Astrocyte (in vitro differentiated cells and primary cell): ENCODE results near the gene CCDC197. TPM values are rescaled to one million over a fixed set of nuclear protein-coding genes. Genes with fewer than 3 reads are reported as not detected.

Experiments
- DNase-seq: peaks from one replicate; pipeline ENCODE4 v3.0.0-alpha.2; 2010; ENCODE audit warnings: low read depth
- FAIRE-seq: peaks from 2 replicates; lab custom pipeline; 2011; peaks lifted over from hg19 to GRCh38; lab: Jason Lieb, UNC
- H2AFZ ChIP-seq: 2 replicates; pipeline ENCODE4 v1.6.0; 2012; ENCODE audit warnings: low read depth, low read length, inconsistent platforms
- H3K27ac ChIP-seq: 2 replicates; pipeline ENCODE4 v1.5.1; 2011; ENCODE audit warnings: low read depth, low read length, inconsistent platforms
- H3K27me3 ChIP-seq: 2 replicates; pipeline ENCODE4 v1.6.0; 2011; ENCODE audit warnings: low read length, inconsistent platforms; ENCODE audit not compliant: insufficient read depth
- H3K36me3 ChIP-seq: 2 replicates; pipeline ENCODE4 v1.5.1; 2011; ENCODE audit warnings: low read length, inconsistent platforms; ENCODE audit not compliant: insufficient read depth
- H3K4me1 ChIP-seq: 2 replicates; pipeline ENCODE4 v1.5.1; 2011; ENCODE audit warnings: low read length, inconsistent platforms; ENCODE audit not compliant: insufficient read depth
- H3K4me2 ChIP-seq: 2 replicates; pipeline ENCODE4 v1.6.0; 2012; ENCODE audit warnings: low read length, inconsistent platforms
- H3K4me3 ChIP-seq: 2 replicates; pipeline ENCODE4 v1.5.1; 2011; ENCODE audit warnings: low read depth, mild to moderate bottlenecking, low read length, inconsistent platforms; ENCODE audit not compliant: insufficient read depth
- H3K79me2 ChIP-seq: 2 replicates; pipeline ENCODE4 v1.6.0; 2012; ENCODE audit warnings: mild to moderate bottlenecking, low read length, inconsistent platforms; ENCODE audit not compliant: insufficient read depth
- H3K9ac ChIP-seq: 2 replicates; pipeline ENCODE4 v1.6.0; 2012; ENCODE audit warnings: mild to moderate bottlenecking, low read length, inconsistent platforms
- H3K9me3 ChIP-seq: 2 replicates; pipeline ENCODE4 v1.5.1; 2012; ENCODE audit warnings: low read depth, mild to moderate bottlenecking, low read length, inconsistent platforms; ENCODE audit not compliant: insufficient read depth
- H4K20me1 ChIP-seq: 2 replicates; pipeline ENCODE4 v1.6.0; 2012; ENCODE audit warnings: low read length, inconsistent platforms; ENCODE audit not compliant: insufficient read depth
- H3K27ac Mint-ChIP-seq: one replicate; pipeline ENCODE4 v1.8.0; 2021; ENCODE audit warnings: mild to moderate bottlenecking, mixed read lengths; ENCODE audit not compliant: unreplicated experiment
- H3K27me3 Mint-ChIP-seq: one replicate; pipeline ENCODE4 v1.8.0; 2021; ENCODE audit warnings: low read depth, mixed read lengths; ENCODE audit not compliant: unreplicated experiment
- H3K36me3 Mint-ChIP-seq: one replicate; pipeline ENCODE4 v1.8.0; 2021; ENCODE audit warnings: low read depth, mixed read lengths; ENCODE audit not compliant: unreplicated experiment
- H3K4me1 Mint-ChIP-seq: one replicate; pipeline ENCODE4 v1.8.0; 2021; ENCODE audit warnings: low read depth, mixed read lengths; ENCODE audit not compliant: unreplicated experiment
- H3K4me3 Mint-ChIP-seq: one replicate; pipeline ENCODE4 v1.8.0; 2021; ENCODE audit warnings: mild to moderate bottlenecking, moderate library complexity, mixed read lengths; ENCODE audit not compliant: unreplicated experiment
- H3K9me3 Mint-ChIP-seq: one replicate; pipeline ENCODE4 v1.8.0; 2021; ENCODE audit warnings: mild to moderate bottlenecking, mixed read lengths; ENCODE audit not compliant: unreplicated experiment
- CTCF ChIP-seq: IDR thresholded peaks from 2 replicates; pipeline ENCODE4 v1.5.1; 2011; ENCODE audit warnings: low read depth, mild to moderate bottlenecking, inconsistent platforms, low read length, moderate library complexity; ENCODE audit not compliant: insufficient read depth
- EZH2 ChIP-seq: IDR thresholded peaks from 2 replicates; pipeline ENCODE4 v1.6.1; 2012; ENCODE audit warnings: mild to moderate bottlenecking, low read length, inconsistent platforms; ENCODE audit not compliant: insufficient read depth
- total RNA-seq: library from RNA; stranded (reverse); gene quantifications from 2 replicates; pipeline ENCODE4 v1.2.1, GENCODE V29; 2021

CCDC197 gene
- total RNA-seq, 1 donor from 2014 or later: not detected

DNA sequence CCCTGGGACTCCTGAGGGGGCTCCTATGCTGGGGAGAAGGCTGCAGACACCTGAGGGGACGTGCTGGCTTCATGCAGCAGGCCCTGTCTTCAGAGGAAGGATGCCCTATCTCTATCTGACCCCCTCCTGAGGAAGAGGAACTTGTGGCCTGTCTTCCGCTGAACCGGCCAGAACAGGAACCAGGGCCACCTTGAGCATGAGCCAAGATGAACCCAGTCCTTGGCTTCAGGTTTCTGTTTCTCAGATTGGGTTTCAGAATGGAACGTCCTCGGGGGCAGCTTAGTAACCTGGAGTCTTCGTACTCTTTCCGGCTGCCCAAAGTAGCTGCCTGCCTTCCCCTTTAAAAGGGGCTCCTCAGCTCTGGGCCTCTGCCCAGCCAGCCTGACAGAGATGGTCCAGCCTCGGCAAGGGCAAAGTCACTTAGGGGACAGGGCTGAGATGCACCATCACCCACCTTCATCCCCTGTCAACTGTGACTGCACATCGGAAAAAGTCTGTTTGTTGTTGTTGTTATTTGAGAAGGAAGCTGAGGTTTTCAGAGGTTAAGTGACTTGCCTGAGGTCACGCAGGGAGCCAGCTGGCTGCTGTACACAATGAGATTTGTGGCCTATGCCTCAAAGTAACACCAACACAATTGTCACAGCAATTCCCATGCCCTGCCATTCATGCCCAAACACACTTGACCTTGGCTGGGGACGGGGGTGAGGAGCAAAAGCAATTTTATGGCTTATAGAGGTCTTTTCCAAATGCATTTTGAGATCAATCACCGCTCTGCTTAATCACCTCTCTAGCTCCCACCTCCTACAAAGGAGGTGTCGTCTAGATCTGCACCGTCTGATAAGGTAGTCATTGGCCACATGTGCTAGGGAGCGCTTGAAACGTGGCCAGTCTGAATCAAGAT, 34.1 kb upstream of the CCDC197 start:
- peak overlapping the region; percentile 30 for H3K27ac Mint-ChIP-seq
- DNase-seq (peak; percentile 16), FAIRE-seq (no peak)
- Histone ChIP-seq H3K9ac (no peak overlapping the region), H3K27ac (no peak overlapping the region), H3K9me3 (peaks cover 7% of the 10 kb centered on the region), H3K27me3 (no peaks in the 10 kb centered on the region), H2AFZ (no peak overlapping the region), H3K4me2 (no peak overlapping the region), H4K20me1 (peaks cover 4% of the 10 kb centered on the region), H3K4me1 (peaks cover 39% of the 10 kb centered on the region), H3K4me3 (no peak overlapping the region), H3K79me2 (no peaks in the 10 kb centered on the region), H3K36me3 (no peaks in the 10 kb centered on the region)
- no peak overlapping the region for H3K4me3 Mint-ChIP-seq
- peaks cover 4% of the 10 kb centered on the region for H3K9me3 Mint-ChIP-seq
- TF ChIP-seq EZH2 (no peak), CTCF (no peak)
- peaks cover 29% of the 10 kb centered on the region for H3K27me3 Mint-ChIP-seq
- H3K4me1 Mint-ChIP-seq: peaks cover 44% of the 10 kb centered on the region
- peaks cover 2% of the 10 kb centered on the region for H3K36me3 Mint-ChIP-seq

- Histone ChIP-seq H3K79me2 (no peaks in the 10 kb centered on the region), H3K4me3 (no peak overlapping the region), H3K9me3 (peaks cover 7% of the 10 kb centered on the region), H3K27me3 (no peaks in the 10 kb centered on the region), H2AFZ (no peak overlapping the region), H3K27ac (no peak overlapping the region), H4K20me1 (peaks cover 4% of the 10 kb centered on the region), H3K36me3 (no peaks in the 10 kb centered on the region), H3K4me1 (peaks cover 35% of the 10 kb centered on the region), H3K4me2 (no peak overlapping the region), H3K9ac (no peak overlapping the region)
- no peak overlapping the region for H3K27ac Mint-ChIP-seq
- no peak for DNase-seq
- peaks cover 37% of the 10 kb centered on the region for H3K27me3 Mint-ChIP-seq
- no peak overlapping the region for H3K4me3 Mint-ChIP-seq
- FAIRE-seq: no peak
- peaks cover 43% of the 10 kb centered on the region for H3K4me1 Mint-ChIP-seq
- peaks cover 2% of the 10 kb centered on the region for H3K36me3 Mint-ChIP-seq
- H3K9me3 Mint-ChIP-seq: peaks cover 4% of the 10 kb centered on the region
- TF ChIP-seq CTCF: no peak
- no peak for TF ChIP-seq EZH2
Observed at GRCh38 chr14:93963692-93964091, 33.4 kb upstream of the CCDC197 start.

GRCh38 chr14:93964281-93964680, 32.8 kb upstream of the CCDC197 start:
- H3K9me3 Mint-ChIP-seq: peaks cover 4% of the 10 kb centered on the region
- H3K9ac ChIP-seq: no peak overlapping the region
- no peak overlapping the region for H3K27ac Mint-ChIP-seq
- no peak overlapping the region for H2AFZ ChIP-seq
- no peaks in the 10 kb centered on the region for H3K27me3 ChIP-seq
- H3K4me2 ChIP-seq: no peak overlapping the region
- H3K4me1 ChIP-seq: peaks cover 30% of the 10 kb centered on the region
- no peaks in the 10 kb centered on the region for H3K36me3 ChIP-seq
- no peak overlapping the region for H3K27ac ChIP-seq
- H3K9me3 ChIP-seq: peaks cover 7% of the 10 kb centered on the region
- DNase-seq: no peak
- H3K4me1 Mint-ChIP-seq: peaks cover 37% of the 10 kb centered on the region
- no peak for TF ChIP-seq CTCF
- TF ChIP-seq EZH2: no peak
- H3K36me3 Mint-ChIP-seq: peaks cover 2% of the 10 kb centered on the region
- H3K79me2 ChIP-seq: no peaks in the 10 kb centered on the region
- H3K4me3 ChIP-seq: no peak overlapping the region
- H3K4me3 Mint-ChIP-seq: no peak overlapping the region
- peaks cover 4% of the 10 kb centered on the region for H4K20me1 ChIP-seq
- peaks cover 42% of the 10 kb centered on the region for H3K27me3 Mint-ChIP-seq
- no peak for FAIRE-seq
